Myocyte (in vitro differentiated cells): ENCODE measurements around the gene OXNAD1. TPM values are rescaled to one million over a fixed set of nuclear protein-coding genes. Genes with fewer than 3 reads are reported as not detected.
A peak's percentile ranks its signal among the peaks of the same experiment; 100 is the strongest.

Source experiments
- DNase-seq: peaks from one replicate; pipeline ENCODE4 v3.0.0-alpha.2; 2012; ENCODE audit warnings: low read depth
- total RNA-seq: library from RNA; depleted of rRNA; stranded (reverse); fragments of >200 nt; gene quantifications from 2 replicates; pipeline ENCODE4 v1.2.3, GENCODE V29; 2014

Gene OXNAD1
- total RNA-seq, 1 donor from 2014 or later, result 12.9 TPM

DNA sequence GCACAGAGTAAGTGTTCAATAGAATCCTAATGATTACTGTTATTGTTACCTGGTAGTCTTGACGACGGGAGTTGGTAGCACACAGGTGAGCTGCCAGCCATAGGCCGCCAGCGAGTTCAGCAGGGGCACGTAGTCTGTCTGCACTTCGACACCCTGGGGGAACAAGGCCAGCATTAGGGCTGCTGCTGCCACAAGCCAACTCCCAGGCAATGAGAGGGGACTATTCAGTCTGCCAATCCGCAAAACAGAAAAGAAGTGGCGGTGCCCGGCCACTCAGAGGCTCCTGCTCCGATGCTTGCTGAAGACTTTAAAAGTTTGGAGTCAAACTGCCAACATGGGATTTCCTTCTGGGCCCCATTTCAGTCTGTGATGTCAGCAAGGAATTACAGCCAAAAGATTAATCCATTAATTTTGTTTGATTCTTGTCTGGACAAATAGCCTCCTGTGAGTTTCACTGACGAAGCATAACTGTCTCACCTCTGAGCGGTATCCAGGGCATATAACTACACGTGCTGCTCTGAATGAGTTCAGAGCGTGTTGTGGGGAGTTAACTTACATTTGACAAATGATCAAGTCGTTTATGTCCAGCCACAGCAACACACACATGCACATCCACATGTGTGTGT is 61.8 kb downstream of the OXNAD1 start:
- no peak for DNase-seq

DNA sequence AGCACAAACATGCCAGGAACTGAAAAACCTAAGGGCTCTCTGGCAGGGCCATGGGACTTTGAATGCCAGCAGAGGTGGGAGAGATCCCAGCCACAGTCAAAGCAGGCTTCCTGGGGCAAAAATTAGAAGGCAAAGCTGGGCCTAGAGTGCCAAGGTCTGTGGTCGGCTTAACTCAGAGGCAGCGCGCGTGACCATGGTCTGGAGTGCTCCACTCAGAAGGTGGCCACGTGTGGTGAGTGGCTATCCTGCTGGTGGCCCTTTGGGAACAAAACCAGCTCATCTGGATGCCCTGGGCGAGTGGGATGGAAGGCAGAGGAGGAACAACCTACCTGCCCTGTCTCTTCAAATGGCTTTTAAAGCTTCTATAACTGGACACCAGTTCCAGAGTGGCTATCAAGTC is 63.1 kb downstream of the OXNAD1 start:
- no peak for DNase-seq

DNA sequence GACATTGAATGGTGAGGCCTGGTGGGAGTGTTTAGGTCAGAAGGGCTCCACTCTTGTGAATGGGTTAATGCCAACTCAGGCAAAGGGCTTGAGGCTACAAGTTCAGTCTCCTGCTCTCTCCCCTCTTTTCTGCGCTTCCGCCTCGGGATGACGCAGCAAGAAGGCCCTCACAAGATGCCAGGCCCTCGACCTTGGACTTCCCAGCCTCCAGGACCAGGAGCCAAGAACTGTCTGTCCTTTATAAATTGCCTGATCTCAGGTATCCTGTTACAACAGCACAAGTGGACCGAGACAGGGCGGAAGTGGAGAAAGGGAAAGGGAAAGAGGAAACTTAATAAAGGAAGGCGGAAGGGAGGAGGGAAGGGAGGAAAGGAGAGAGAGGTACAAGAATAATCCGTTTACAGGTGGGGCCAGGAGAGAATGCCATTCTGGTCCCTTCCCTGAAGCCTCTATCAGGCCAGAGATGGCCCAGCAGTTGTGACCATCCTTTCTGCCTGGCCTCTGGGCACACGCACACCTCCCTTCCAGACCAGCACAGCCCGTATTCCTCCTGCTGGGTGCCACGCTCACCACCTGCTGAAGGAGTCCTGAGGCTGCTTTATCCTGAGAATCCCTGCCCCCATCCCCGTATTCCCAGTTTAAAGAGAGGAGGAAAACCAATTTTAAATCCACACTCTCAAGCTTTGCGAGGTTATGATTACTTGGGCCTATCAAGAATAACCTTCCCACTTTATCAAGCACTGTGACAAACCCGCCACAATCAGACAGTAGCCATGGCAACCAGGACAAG is 64.2 kb downstream of the OXNAD1 start:
- DNase-seq, result no peak

DNA sequence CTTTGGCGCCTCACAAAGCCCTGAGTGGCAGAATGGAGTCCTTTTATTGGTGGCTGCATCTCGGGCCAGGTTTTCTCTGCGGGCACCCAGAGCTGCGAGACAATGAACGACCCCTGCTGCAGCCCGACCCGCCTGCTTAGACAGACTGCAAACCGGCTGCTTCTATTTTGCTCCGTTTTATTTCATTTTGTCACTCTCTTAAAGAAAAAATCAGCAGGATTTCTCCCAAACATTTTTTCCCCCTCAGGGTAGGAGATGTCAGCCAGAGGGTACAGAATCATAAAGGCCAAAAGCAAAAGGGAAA is 64.8 kb downstream of the OXNAD1 start:
- no peak for DNase-seq

DNA sequence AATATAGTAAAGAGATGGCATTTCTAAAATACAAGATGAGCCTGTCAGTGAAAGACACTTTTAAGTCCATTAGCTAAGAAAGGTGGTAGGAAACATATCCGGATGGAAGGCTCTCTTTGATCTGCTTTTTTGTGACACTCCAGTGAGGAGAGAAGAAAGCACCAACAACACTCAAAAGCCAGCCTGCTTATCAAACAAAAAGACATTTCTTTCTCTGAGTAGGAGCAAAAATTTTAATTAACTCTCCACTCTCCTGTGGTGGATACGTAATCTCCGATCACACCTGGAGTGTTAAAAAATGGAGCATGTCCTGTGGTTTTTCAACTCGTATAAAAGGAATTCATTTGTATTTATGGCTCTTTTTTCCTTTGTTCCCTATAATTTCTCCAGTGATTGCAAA is 65.3 kb downstream of the OXNAD1 start:
- no peak for DNase-seq

DNA sequence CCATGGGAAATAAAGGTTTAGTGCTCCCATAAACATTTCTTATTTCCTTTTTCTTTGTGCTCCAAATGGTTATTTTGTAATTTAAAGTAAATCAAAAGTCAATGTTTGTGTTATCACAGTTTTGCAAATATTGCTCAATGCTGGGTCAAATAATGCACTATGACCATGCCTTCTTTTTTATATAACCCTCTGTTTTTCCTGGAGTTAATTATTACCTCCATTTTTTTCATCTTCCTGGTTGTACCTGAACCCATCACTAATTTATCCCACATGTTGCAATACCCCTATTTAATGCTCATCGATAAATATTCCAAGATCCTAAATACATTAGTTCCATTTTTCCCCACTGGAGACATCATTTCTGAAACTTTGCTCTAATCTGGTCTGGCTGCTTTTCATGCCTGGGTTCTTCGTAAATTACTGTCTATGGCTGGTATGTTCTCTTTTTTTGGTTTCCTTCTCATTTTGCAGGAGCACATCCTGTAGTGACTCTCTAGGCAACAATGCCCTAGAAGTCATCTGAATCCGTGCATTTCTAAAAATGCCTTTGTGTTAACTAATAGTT is 66.4 kb downstream of the OXNAD1 start:
- no peak for DNase-seq

DNA sequence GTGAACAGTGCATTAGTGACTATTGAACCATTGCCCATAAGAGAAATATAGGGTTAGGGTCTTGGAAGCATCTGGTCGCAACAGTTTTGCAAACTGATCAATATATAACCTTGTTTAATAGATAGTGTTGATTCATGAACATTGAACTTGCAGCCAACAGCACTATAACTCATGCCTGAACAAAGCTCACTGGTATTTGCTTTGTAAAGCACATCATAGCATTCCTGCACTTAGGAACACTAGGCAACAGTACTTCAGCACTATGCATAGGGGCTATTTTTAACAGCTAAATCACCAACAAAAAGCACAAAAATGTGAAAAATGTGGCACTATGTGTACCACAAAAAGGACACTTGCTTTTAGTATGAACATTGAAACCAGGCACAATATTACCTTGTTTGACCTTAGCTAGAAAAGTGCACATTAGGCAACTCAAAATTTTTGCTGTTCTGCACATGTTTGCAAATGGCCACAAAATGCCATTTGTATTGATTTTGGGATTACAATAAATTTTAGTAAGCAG is 68.0 kb downstream of the OXNAD1 start:
- peak; percentile 43 for DNase-seq

DNA sequence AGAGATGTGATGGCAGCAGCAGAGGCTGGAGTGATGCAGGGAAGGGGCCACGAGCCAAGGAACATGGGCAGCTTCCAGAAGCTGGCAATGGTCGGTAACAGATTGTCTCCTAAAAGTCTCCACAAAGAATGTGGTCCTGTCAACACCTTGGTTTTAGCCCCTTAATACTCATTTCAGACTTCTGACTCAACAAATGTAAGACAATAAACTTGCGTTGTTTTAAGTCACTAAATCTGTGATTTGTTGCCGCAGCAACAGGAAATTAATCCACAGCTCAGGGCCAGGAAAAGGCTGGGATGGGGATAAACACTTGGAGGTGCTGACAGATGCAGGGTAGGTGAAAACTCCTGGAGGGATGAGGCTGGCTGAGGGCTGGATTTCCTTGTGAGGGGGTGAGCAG is 69.9 kb downstream of the OXNAD1 start:
- no peak for DNase-seq

DNA sequence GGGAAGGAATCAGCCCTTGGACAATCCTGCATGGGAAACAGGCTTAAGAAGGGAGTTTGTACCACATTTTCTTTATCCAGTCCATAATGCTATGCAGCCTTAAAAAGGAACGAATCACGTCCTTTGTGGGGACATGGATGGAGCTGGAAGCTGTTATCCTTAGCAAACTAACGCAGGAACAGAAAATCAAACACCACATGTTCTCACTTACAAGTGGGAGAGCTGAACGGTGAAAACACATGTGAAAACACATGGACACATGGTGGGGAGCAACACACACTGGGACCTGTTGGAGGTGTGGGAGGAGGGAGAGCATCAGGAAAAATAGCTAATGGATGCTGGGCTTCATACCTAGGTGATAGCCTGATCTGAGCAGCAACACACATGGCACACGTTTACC is 70.3 kb downstream of the OXNAD1 start:
- no peak for DNase-seq

DNA sequence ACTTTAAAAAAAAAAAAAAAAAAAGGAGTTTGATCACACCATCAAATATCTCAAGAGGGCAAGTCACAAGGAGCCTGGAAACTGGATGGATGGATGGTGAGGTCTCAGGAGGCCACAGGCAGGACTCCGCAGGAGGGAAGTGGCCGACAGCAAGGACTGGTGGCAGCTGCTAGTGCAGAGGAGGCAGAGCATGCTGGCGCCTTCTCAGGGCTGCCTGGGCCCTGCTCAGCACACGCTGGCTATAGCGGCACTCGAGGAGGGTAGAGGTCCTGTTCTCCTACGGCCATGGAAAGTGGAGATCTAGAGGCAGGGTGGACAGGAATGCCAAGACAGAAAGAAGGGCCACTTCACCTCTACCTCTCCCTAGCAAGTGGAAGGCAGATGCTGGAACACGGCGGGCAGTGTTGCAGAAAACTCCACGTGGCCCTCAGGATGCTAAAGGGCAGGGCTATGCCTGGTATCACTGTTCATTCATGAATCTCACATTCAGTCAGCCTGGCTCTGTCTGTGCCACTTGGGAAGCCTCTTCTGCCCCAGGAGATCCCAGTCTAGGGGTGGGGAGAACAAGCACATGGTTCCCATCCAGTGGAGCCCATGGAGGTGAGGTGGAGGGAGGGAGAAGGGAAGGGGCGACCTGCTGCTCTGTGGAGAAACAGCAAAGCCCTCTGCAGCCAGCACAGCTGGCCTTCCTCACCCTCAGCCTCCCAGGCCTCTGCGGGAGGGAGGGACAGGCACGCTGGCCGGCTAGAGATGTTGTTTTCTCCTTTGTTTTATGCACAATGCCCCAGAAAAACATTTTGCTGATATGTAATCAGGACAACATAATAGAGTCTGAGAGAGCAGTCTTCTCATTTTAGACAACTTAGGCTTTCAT is 71.0 kb downstream of the OXNAD1 start:
- no peak for DNase-seq

DNA sequence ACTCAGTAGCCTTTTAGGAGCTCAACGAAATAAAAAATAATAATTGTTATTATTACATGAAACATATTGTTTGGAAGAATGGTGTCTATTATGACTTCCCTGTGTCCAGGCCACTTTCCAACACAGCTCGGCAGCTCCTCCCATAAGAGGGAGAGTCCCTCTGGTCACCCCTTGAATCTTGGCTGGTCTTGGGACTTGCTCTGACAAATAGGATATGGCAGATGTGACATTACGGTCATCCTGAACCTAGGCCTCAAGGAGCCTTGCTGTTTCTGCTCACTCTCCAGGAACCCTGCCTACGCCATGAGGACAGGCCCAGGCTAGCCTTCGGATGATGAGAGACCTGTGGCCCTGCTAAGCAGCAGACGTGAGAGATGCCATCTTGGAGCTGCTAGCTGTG is 71.8 kb downstream of the OXNAD1 start:
- DNase-seq, result no peak

DNA sequence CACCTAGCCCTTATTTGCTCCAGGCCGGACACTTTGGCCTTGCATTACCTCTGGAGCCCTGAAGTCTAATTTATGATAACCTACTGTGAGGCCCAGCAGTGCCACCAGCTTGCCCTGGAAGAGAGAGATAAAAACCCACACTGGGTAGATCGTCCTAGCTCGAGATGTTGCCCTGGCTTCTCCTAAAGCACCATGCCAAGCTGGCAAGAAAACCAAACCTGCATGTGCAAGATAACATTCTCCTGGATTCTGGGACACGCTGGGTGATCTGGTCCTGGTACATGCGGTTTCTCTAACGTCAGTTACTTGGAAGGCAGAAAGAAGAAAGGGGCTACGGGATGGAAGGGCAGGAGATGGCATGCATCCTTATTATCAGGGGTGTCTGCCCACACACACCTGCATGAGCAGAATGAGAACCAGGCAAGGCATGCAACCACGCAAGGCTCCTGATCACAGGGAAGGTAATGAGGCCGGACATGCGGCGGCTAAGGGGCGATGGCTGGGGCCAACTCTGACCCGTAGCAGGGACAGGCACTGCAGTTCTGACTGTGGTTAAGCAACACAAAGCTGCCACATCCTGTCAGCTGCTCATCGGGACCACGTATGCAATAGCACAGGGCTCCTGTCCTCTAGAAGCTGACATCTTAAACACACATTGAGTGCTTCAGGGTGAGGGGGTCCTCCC is 73.0 kb downstream of the OXNAD1 start:
- DNase-seq, result peak; percentile 62

DNA sequence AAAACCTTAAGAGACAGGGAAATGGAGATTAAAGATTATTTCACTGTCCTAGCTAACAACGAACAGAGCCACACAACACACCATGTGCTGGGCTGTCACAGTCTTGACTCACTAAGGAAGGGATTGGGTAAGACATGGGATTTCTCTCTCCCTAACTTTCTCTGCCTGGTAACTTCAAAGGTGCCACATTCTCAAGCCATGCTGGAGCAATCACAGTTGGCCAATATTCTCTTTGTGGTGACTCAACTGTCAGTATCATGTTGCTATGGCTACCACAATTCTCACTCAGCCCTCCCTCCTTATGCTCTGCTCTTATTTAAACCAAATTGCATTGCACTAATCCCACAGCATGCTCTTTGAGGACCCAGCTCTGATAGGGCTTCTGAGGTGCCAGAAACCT is 74.0 kb downstream of the OXNAD1 start:
- DNase-seq, result peak; percentile 83

DNA sequence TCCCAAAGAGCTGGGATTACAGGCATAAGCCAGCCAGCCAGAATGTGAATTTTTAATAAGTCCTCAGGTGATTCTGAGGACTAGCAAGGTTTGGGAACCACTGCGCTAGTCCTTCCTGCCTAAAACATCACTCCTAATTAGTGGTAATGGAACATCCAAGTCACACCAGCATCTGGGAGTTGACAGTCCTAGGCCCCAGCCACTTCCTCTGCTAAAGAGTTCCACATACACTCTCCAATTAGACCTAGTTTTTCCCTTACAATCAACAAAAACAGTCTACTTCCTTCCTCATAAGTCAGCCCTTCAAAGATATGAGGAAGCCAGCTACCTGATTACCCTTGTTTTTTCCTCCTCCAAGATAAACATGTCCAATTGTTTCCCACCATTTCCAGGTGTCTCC is 78.1 kb downstream of the OXNAD1 start:
- no peak for DNase-seq

DNA sequence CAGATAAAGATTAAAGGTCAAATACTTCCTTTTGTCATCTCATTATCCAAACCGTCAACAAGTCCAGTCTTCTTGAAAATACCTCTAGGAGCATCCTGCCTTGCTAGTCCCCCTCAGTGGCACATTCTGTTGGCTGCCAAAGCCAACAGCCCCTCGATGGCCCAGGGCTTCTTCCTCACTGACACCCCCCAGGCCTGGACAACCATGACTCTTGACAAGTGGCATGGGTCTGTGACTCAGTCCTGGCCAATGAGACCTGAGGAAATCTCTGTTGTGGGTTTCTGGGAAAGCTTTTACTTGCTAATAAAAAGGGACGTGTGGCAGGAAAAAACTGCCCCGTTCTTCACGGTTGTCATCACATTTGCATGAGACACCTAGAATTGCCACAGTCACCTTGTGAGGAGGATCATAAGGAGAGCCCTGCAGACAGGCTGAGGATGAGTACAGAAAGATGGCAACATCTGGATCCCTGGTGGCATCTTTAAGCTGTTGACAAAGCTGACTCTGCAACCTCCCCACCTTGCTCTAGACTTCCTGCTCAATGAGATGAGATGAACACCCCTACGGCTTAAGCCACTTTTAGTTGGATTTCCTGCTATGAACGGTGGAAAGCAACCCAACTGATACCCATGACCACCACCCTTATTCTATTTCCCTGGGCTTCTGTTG is 81.5 kb downstream of the OXNAD1 start:
- DNase-seq, result no peak

DNA sequence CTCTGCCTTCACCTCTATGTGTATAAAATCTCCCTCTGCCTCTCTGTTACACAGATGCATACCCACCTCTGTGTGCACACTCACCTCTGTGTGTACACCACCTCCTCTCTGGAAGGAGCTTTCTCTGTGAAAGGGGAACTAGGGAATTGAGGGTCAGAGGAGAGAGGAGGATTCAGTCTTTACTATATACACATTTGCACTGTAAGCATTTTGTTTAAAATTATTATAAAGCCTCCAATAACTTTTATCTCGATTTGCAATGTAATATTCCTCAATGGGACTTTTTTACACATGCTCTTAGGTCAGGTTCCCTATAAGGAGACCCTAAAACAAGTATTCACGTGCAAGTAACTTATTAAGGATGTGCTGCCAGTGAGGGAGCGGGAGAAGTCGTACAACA is 82.5 kb downstream of the OXNAD1 start:
- DNase-seq, result no peak

DNA sequence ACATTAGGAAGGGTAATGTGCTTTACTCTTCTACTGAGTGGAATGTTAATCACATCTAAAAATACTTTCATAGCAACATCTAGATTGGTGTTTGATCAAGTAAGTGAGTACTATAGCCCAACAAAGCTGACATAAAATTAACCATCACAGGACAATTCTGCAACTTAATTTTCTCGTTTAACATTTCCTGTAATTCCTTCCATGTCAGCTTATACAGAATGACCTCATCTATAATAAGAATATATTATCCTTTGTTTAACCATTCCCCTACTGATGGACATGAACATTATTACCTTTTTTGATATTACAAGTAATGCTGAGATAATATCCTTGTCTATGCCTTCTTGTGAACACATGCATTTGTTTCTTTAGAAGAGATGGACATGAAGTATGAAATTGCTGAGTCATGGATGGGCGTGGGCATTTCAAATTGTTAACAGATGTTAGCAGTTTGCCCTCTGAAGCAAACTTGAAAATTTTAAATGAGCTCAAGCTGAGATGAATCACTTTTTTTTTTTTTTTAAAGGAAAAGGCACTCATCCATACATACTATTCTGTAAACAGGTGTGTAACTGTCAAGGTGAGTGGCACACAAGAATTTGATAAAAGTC is 85.1 kb downstream of the OXNAD1 start:
- peak; percentile 62 for DNase-seq

DNA sequence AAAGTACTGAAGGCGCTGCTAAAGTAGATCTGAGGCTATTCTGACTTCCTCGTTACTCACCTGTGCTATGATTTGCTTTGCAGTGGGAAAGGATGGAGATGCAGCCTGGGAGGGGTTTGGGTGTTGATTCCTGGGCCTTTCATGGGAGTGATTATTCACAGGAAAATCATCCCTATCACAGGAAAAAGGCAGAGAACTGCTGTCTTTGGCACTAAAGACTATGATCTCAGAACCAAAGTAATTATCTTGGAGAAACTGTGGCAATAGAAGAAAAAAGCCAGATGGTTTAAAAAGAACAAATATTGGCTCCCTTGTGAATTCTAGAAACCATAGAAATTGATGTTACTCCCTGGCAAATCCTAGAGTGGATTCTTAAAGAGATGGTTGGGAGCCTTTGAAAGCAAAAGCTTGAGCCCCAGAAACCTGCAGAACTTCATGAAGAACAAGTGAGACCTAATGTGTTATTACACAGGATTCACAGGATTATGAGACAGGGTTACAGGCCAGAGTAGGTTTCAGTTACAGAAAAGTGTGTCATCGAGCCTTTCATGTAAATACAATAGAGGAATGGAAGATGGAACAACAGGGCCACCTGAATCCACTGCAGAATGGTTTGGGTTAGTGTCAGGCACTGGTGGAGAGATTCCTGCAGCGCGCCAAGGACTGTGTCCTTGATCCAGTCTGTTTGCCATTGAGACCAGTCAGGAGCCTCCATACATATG is 85.7 kb downstream of the OXNAD1 start:
- no peak for DNase-seq

DNA sequence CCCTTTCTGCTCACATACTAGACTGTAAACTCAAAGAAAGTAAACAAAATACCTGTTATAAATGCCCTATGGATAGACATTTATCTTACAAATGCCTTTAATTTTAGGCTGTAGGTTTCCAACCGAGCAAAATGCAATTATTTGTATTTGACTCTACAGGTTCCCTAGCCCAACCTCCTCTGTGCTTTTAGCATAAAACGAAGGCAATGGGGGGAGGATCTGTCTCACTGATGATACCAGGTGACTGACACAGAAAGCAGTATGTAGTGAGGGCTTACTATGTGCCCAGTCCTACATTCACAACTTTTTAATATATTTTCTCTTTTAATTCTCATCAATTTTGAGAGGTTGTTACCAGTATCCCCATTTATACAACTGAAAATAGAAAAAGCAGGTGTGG is 87.4 kb downstream of the OXNAD1 start:
- DNase-seq, result no peak
